ENCODE measurements around the gene PCDHGA3. TPM values are rescaled to one million over a fixed set of nuclear protein-coding genes. Genes with fewer than 3 reads are reported as not detected.

The PCDHGA3 gene
- total and polyA plus RNA-seq, 5 donors: 2.1 to 7.7 (median 5.2) TPM

Other genes with a start within 250 kb of the PCDHGA3 start
Only the 30 nearest of the 38 such genes appear.
- 1 to 10 TPM; 1.7 to 2.4 (median 2.1) TPM for gene PCDHB9, start 156.7 kb upstream of the PCDHGA3 start, total RNA-seq
- 0.63 TPM for gene PCDHB9, start 156.7 kb upstream of the PCDHGA3 start, polyA plus RNA-seq
- gene PCDHB10, start 151.5 kb upstream of the PCDHGA3 start, total RNA-seq: 1 to 10 TPM; 1.1 to 2.0 (median 1.5) TPM
- gene PCDHB10, start 151.5 kb upstream of the PCDHGA3 start, polyA plus RNA-seq: 1.00 TPM
- gene PCDHB11, start 144.2 kb upstream of the PCDHGA3 start, total RNA-seq: 1 to 10 TPM; 1.9 to 2.9 (median 2.5) TPM
- 0.48 TPM for gene PCDHB11, start 144.2 kb upstream of the PCDHGA3 start, polyA plus RNA-seq
- gene PCDHB12, start 135.1 kb upstream of the PCDHGA3 start, total RNA-seq: 1 to 10 TPM; 1.7 to 3.3 (median 2.8) TPM
- gene PCDHB12, start 135.1 kb upstream of the PCDHGA3 start, polyA plus RNA-seq: 0.72 TPM
- 1 to 10 TPM; 4.3 to 5.8 (median 5.3) TPM for gene PCDHB13, start 129.9 kb upstream of the PCDHGA3 start, total RNA-seq
- gene PCDHB13, start 129.9 kb upstream of the PCDHGA3 start, polyA plus RNA-seq: 1.7 TPM
- gene PCDHB14, start 120.5 kb upstream of the PCDHGA3 start, total RNA-seq: 1 to 10 TPM; 4.3 to 5.9 (median 5.3) TPM
- 2.3 TPM for gene PCDHB14, start 120.5 kb upstream of the PCDHGA3 start, polyA plus RNA-seq
- gene PCDHB15, start 98.4 kb upstream of the PCDHGA3 start, total RNA-seq: 1 to 10 TPM; 2.9 to 6.7 (median 5.3) TPM
- 2.5 TPM for gene PCDHB15, start 98.4 kb upstream of the PCDHGA3 start, polyA plus RNA-seq
- under 1 TPM in 2 of 4 donors, not detected in 2; 0.17 to 0.37 TPM for gene SLC25A2, start 39.8 kb upstream of the PCDHGA3 start, total RNA-seq
- gene SLC25A2, start 39.8 kb upstream of the PCDHGA3 start, polyA plus RNA-seq: 0.14 TPM
- 100 to 1,000 TPM in 1 of 4 donors, 10 to 100 TPM in 3; 86.7 to 109 (median 95.1) TPM for gene TAF7, start 23.0 kb upstream of the PCDHGA3 start, total RNA-seq
- gene TAF7, start 23.0 kb upstream of the PCDHGA3 start, polyA plus RNA-seq: 94.6 TPM
- 1 to 10 TPM; 1.7 to 2.8 (median 1.8) TPM for gene PCDHGA1, start 13.3 kb upstream of the PCDHGA3 start, total RNA-seq
- 0.70 TPM for gene PCDHGA1, start 13.3 kb upstream of the PCDHGA3 start, polyA plus RNA-seq
- gene PCDHGA2, start 5.1 kb upstream of the PCDHGA3 start, total RNA-seq: 1 to 10 TPM; 6.4 to 9.4 (median 7.1) TPM
- 2.2 TPM for gene PCDHGA2, start 5.1 kb upstream of the PCDHGA3 start, polyA plus RNA-seq
- 1 to 10 TPM; 2.7 to 4.4 (median 3.8) TPM for gene PCDHGB1, start 6.3 kb downstream of the PCDHGA3 start, total RNA-seq
- gene PCDHGB1, start 6.3 kb downstream of the PCDHGA3 start, polyA plus RNA-seq: 1.3 TPM
- gene PCDHGA4, start 11.2 kb downstream of the PCDHGA3 start, total RNA-seq: 1 to 10 TPM; 4.4 to 5.8 (median 5.7) TPM
- 1.7 TPM for gene PCDHGA4, start 11.2 kb downstream of the PCDHGA3 start, polyA plus RNA-seq
- gene PCDHGB2, start 16.2 kb downstream of the PCDHGA3 start, total RNA-seq: 1 to 10 TPM; 3.5 to 6.5 (median 5.0) TPM
- 1.9 TPM for gene PCDHGB2, start 16.2 kb downstream of the PCDHGA3 start, polyA plus RNA-seq
- gene PCDHGA5, start 20.3 kb downstream of the PCDHGA3 start, total RNA-seq: 1 to 10 TPM; 3.4 to 4.7 (median 4.2) TPM
- 2.0 TPM for gene PCDHGA5, start 20.3 kb downstream of the PCDHGA3 start, polyA plus RNA-seq
- gene PCDHGB3, start 26.4 kb downstream of the PCDHGA3 start, total RNA-seq: 1 to 10 TPM; 4.8 to 5.5 (median 5.1) TPM
- gene PCDHGB3, start 26.4 kb downstream of the PCDHGA3 start, polyA plus RNA-seq: 1.7 TPM
- 1 to 10 TPM; 3.7 to 5.3 (median 4.9) TPM for gene PCDHGA6, start 30.1 kb downstream of the PCDHGA3 start, total RNA-seq
- gene PCDHGA6, start 30.1 kb downstream of the PCDHGA3 start, polyA plus RNA-seq: 2.2 TPM
- gene PCDHGA7, start 38.9 kb downstream of the PCDHGA3 start, total RNA-seq: 1 to 10 TPM; 3.9 to 5.2 (median 4.5) TPM
- 1.8 TPM for gene PCDHGA7, start 38.9 kb downstream of the PCDHGA3 start, polyA plus RNA-seq
- gene PCDHGB4, start 43.9 kb downstream of the PCDHGA3 start, total RNA-seq: 1 to 10 TPM; 4.8 to 5.5 (median 5.3) TPM
- 2.0 TPM for gene PCDHGB4, start 43.9 kb downstream of the PCDHGA3 start, polyA plus RNA-seq
- gene PCDHGA8, start 48.8 kb downstream of the PCDHGA3 start, total RNA-seq: 1 to 10 TPM; 4.0 to 5.2 (median 4.3) TPM
- 1.3 TPM for gene PCDHGA8, start 48.8 kb downstream of the PCDHGA3 start, polyA plus RNA-seq
- gene PCDHGB5, start 54.1 kb downstream of the PCDHGA3 start, total RNA-seq: 1 to 10 TPM; 6.4 to 8.6 (median 6.8) TPM
- 3.3 TPM for gene PCDHGB5, start 54.1 kb downstream of the PCDHGA3 start, polyA plus RNA-seq
- 1 to 10 TPM; 3.7 to 5.4 (median 3.7) TPM for gene PCDHGA9, start 58.9 kb downstream of the PCDHGA3 start, total RNA-seq
- gene PCDHGA9, start 58.9 kb downstream of the PCDHGA3 start, polyA plus RNA-seq: 1.6 TPM
- gene PCDHGB6, start 64.2 kb downstream of the PCDHGA3 start, total RNA-seq: 1 to 10 TPM; 5.9 to 6.6 (median 6.3) TPM
- gene PCDHGB6, start 64.2 kb downstream of the PCDHGA3 start, polyA plus RNA-seq: 3.1 TPM
- 1 to 10 TPM; 3.9 to 5.3 (median 4.5) TPM for gene PCDHGA10, start 69.2 kb downstream of the PCDHGA3 start, total RNA-seq
- 1.6 TPM for gene PCDHGA10, start 69.2 kb downstream of the PCDHGA3 start, polyA plus RNA-seq
- gene PCDHGB7, start 73.8 kb downstream of the PCDHGA3 start, total RNA-seq: 10 to 100 TPM in 3 of 4 donors, 1 to 10 TPM in 1; 9.7 to 10.6 (median 10.5) TPM
- gene PCDHGB7, start 73.8 kb downstream of the PCDHGA3 start, polyA plus RNA-seq: 3.5 TPM
- gene PCDHGA11, start 77.2 kb downstream of the PCDHGA3 start, total RNA-seq: 1 to 10 TPM; 3.1 to 4.2 (median 3.6) TPM
- gene PCDHGA11, start 77.2 kb downstream of the PCDHGA3 start, polyA plus RNA-seq: 2.2 TPM
- 1 to 10 TPM; 4.8 to 7.1 (median 5.6) TPM for gene PCDHGA12, start 86.7 kb downstream of the PCDHGA3 start, total RNA-seq
- gene PCDHGA12, start 86.7 kb downstream of the PCDHGA3 start, polyA plus RNA-seq: 2.7 TPM
- 10 to 100 TPM; 19.6 to 42.5 (median 33.5) TPM for gene PCDHGC3, start 132.1 kb downstream of the PCDHGA3 start, total RNA-seq
- gene PCDHGC3, start 132.1 kb downstream of the PCDHGA3 start, polyA plus RNA-seq: 35.5 TPM
- gene PCDHGC4, start 141.2 kb downstream of the PCDHGA3 start, total RNA-seq: 1 to 10 TPM; 1.4 to 2.3 (median 1.8) TPM
- gene PCDHGC4, start 141.2 kb downstream of the PCDHGA3 start, polyA plus RNA-seq: 1.3 TPM
- 1 to 10 TPM; 1.4 to 2.3 (median 1.9) TPM for gene PCDHGC5, start 145.3 kb downstream of the PCDHGA3 start, total RNA-seq
- gene PCDHGC5, start 145.3 kb downstream of the PCDHGA3 start, polyA plus RNA-seq: 1.4 TPM

Measured in right cardiac atrium (tissue), 5 donors.